GM18867 (cell line): Measurements from ENCODE around the gene ZBTB45.
"Not testable (repeated sequence)": the region's sequence is repeated elsewhere in the genome, so short reads cannot be mapped to it uniquely, and the experiment has no call there.

Source experiments
- ATAC-seq: cut with Tn5 transposase; IDR thresholded peaks from one replicate; pipeline ENCODE4 v1.9.1; 2021; ENCODE audit warnings: mild to moderate bottlenecking, moderate library complexity; ENCODE audit not compliant: unreplicated experiment

Gene ZBTB45

GRCh38 chr19:58542641-58543372, 23.2 kb upstream of the ZBTB45 start:
- ATAC-seq: not testable (repeated sequence)

GRCh38 chr19:58539169-58539559, 19.6 kb upstream of the ZBTB45 start:
- not testable (repeated sequence) for ATAC-seq

- no peak for ATAC-seq
Observed at GRCh38 chr19:58538257-58539168, 18.9 kb upstream of the ZBTB45 start.

- ATAC-seq: no peak
Observed at GRCh38 chr19:58536852-58537798, 17.5 kb upstream of the ZBTB45 start.

GRCh38 chr19:58535857-58536256, 16.2 kb upstream of the ZBTB45 start:
- ATAC-seq: no peak

GRCh38 chr19:58531034-58531840, 11.6 kb upstream of the ZBTB45 start:
- no peak for ATAC-seq

GRCh38 chr19:58529405-58529804, 9.8 kb upstream of the ZBTB45 start:
- ATAC-seq: no peak

GRCh38 chr19:58522709-58523108, 3.1 kb upstream of the ZBTB45 start:
- no peak for ATAC-seq

GRCh38 chr19:58521651-58522050, 2.0 kb upstream of the ZBTB45 start:
- no peak for ATAC-seq

- no peak for ATAC-seq
Observed at GRCh38 chr19:58520257-58520599, 618 bp upstream of the ZBTB45 start.

- peak; percentile 3 for ATAC-seq
Observed at GRCh38 chr19:58519087-58519354, 589 bp downstream of the ZBTB45 start.

- ATAC-seq: no peak
Observed at GRCh38 chr19:58518256-58519086, 1.1 kb downstream of the ZBTB45 start.

GRCh38 chr19:58516964-58517833, 2.4 kb downstream of the ZBTB45 start:
- no peak for ATAC-seq

- no peak for ATAC-seq
Observed at GRCh38 chr19:58516246-58516836, 3.3 kb downstream of the ZBTB45 start.

GRCh38 chr19:58515259-58515658, 4.4 kb downstream of the ZBTB45 start:
- ATAC-seq: no peak

GRCh38 chr19:58514564-58515022, 5.0 kb downstream of the ZBTB45 start:
- no peak for ATAC-seq

- ATAC-seq: peak; percentile 67
Observed at GRCh38 chr19:58513694-58514563, 5.7 kb downstream of the ZBTB45 start.
